NCI-H2227 (cell line): ENCODE results near the gene EFCAB8.
A peak's percentile ranks its signal among the peaks of the same experiment; 100 is the strongest.
"Not testable (repeated sequence)": the region's sequence is repeated elsewhere in the genome, so short reads cannot be mapped to it uniquely, and the experiment has no call there.

Experiments
- DNase-seq: peaks from one replicate; lab custom pipeline; 2025; ENCODE audit not compliant: unreplicated experiment; lab: John Stamatoyannopoulos, UW

The EFCAB8 gene

GRCh38 chr20:32943490-32944052 lies 84.8 kb downstream of the EFCAB8 start:
- no peak for DNase-seq

GRCh38 chr20:32945710-32946221 lies 87.0 kb downstream of the EFCAB8 start:
- DNase-seq, result peak; percentile 44

- no peak for DNase-seq
Measured at GRCh38 chr20:32946629-32947028, 87.9 kb downstream of the EFCAB8 start.

GRCh38 chr20:32950539-32950938 lies 91.8 kb downstream of the EFCAB8 start:
- DNase-seq, result not testable (repeated sequence)

GRCh38 chr20:32957459-32957858 lies 98.7 kb downstream of the EFCAB8 start:
- no peak for DNase-seq

GRCh38 chr20:32958574-32958973 lies 99.9 kb downstream of the EFCAB8 start:
- no peak for DNase-seq

- DNase-seq, result no peak
Measured at GRCh38 chr20:32959351-32960221, 100.9 kb downstream of the EFCAB8 start.

GRCh38 chr20:32960222-32960518 lies 101.4 kb downstream of the EFCAB8 start:
- no peak for DNase-seq

- no peak for DNase-seq
Measured at GRCh38 chr20:32960849-32961731, 102.4 kb downstream of the EFCAB8 start.

GRCh38 chr20:32962053-32962452 lies 103.3 kb downstream of the EFCAB8 start:
- no peak for DNase-seq

GRCh38 chr20:32962646-32963045 lies 103.9 kb downstream of the EFCAB8 start:
- not testable (repeated sequence) for DNase-seq

- DNase-seq, result no peak
Measured at GRCh38 chr20:32963176-32963575, 104.5 kb downstream of the EFCAB8 start.

GRCh38 chr20:32964575-32964974 lies 105.9 kb downstream of the EFCAB8 start:
- DNase-seq, result no peak

GRCh38 chr20:32965115-32965514 lies 106.4 kb downstream of the EFCAB8 start:
- DNase-seq, result no peak

- no peak for DNase-seq
Measured at GRCh38 chr20:32965581-32966373, 107.1 kb downstream of the EFCAB8 start.

- DNase-seq, result no peak
Measured at GRCh38 chr20:32966382-32966781, 107.7 kb downstream of the EFCAB8 start.

- no peak for DNase-seq
Measured at GRCh38 chr20:32966881-32967781, 108.4 kb downstream of the EFCAB8 start.

GRCh38 chr20:32967961-32968457 lies 109.3 kb downstream of the EFCAB8 start:
- DNase-seq, result no peak

GRCh38 chr20:32968478-32969241 lies 109.9 kb downstream of the EFCAB8 start:
- DNase-seq, result no peak
